Measurements from ENCODE around the gene CAMK2N1.

The CAMK2N1 gene

GRCh38 chr1:20478057-20478635 is 7.9 kb downstream of the CAMK2N1 start:
- no peak for DNase-seq (ENCODE audit: low spot score)

- DNase-seq (ENCODE audit: low spot score): no peak
Measured at GRCh38 chr1:20477348-20478056, 8.5 kb downstream of the CAMK2N1 start.

DNA sequence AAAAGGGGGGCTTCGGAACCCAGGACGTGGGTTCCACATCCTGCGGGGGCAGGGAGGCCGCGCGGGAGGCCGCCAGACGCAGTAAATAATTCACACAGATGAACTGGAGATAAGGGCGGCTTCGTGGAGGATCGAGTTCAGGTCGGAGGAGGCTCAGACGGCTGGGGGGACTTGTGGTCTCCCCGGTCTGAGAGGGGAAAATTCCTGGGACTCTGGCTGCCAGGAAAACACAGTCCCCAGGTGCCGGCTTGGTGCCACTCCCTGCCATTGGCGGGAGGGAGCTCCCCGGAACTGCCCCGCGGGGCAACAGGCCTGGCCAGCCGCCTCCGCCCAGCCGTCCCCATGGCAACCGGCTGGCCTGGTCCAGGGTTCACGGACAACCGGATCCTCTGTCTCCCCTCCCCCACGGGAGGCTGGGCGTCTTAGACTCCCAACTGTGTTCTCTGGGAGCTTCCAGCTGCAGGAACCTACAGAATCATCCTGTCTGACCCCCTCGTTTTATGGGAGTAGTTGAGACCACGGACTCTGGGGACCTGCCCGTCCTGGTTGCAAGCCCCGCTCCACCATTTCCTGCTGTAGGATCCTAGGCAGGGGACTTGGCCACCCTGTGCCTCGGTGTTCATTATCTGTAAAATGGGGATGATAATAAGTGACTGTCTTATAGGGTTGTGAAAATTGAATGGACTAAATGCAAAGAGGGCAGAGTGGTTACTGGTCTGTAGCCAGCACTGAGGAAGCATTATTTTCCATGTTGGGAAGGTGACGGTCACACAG is 9.6 kb downstream of the CAMK2N1 start:
- DNase-seq (ENCODE audit: low spot score): peak; percentile 42

DNA sequence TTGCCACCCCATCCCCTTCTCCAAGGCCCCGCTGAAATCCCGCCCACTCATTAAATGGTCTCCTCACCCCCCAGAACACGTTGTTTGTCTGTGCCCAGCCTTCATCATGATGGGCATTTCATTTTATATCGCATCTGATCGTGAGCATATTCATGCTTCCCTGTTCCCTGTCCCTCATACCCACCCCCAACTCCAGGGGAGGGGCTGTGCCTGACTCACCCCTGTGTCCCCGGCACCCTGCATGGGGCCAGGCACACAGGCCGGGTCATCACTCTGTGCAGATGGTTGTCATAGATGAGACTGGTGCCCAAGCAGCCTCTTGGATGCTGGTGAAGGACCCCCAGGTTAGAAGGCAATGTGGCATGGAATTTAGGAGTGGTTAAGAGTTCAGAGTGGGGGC is 11.0 kb downstream of the CAMK2N1 start:
- no peak for DNase-seq (ENCODE audit: low spot score)

DNA sequence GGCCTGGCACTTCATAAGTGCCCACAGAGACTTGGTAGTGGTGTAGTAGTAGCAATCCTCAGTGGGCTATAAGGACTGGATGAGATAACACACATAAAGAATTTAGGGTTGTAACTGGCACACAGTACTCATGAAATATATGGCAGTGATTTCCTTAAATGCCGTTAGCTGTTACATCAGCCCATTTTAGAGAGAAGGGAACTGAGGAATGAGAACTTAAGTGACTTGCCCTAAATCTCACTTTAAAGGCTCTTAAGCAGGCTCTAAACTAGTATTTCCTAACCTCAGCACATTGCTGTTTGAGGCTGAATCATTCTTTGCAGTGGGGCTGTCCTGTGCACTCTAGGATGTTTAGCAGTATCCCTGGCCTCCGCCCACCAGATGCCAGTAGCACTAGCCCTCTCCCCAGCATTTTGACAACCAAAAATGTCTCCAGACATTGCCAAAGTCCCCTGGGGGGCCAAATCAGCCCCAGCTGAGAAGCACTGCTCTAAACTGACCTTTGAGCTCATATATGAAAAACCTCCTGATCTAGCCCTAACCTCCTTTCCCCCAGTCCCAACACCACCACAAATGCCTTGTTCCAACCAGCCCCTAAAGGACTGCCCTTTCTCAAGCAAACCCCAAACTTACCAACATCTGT is 11.6 kb downstream of the CAMK2N1 start:
- no peak for DNase-seq (ENCODE audit: low spot score)

DNA sequence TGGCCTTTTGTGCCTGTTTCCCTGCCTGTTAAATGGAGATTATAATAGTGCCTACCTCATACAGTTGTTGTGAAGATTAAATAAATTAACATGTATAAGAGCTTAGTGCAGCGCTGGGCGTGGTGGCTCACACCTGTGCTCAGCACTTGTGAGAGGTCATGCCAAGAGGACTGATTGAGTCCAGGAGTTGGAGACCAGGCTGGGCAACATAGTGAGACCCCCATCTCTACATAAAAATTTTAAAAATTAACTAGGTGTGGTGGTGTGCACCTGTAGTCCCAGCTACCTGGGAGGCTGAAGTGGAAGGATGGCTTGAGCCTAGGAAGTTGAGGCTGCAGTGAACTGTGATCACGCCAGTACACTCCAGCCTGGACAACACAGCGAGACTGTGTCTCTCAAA is 12.1 kb downstream of the CAMK2N1 start:
- no peak for DNase-seq (ENCODE audit: low spot score)

DNA sequence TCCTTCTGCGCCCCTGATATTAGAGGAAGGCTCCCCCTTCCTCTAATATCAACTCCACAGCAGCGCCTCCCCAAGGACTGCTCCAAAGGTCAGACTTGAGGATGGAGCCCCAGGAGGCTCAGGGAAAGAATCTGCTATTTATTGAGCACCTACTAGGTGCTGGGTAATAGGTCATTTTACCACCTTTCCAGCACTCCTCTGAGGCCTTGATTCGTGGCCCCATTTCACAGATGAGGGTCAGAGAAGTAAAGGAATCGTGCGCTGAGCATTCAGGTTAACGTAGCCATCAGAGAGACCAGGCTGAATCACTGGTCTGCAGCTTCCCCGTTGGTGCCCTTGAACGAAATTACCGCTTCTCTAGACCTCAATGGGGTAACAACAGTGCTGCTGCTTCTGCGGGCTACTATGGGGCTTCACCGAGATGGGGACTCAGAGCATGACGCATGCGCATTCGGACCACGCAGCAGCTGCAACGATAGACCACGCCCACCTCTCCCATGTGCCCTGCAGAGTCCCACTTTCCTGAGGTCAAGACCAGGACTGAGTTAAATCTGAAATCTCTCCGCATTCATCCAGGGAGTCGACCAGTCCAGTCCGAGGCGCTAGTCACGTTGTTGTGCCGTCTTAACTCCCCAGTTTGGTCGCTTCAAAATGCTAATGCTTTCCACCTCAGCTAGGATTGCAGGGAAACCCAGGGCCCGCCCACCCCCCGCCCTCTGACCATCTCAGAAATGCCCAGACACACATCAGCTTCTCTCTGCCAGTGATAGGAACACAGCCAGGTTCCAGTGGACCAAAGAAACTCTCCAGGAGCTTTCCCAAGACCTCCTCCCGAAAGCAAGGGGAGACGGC is 12.9 kb downstream of the CAMK2N1 start:
- peak; percentile 48 for DNase-seq (ENCODE audit: low spot score)

DNA sequence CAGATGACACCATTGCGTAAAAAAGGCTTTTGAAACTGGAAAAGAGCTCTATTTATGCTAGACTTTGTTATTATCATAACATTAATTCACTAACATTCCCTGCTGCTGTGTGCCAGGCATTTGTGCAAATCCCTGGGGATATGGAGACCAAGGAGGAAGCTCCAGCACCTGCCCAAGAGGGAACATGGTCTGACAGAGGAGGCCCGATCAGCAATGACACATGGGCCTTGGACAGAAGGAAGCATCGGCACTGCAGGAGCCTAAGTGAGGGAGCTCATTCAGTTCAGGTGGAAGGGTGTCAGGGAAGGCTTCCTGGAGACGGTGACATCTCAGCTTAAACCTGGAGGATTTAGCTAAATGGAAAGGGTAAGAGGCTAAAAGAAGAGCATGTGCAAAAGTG is 13.9 kb downstream of the CAMK2N1 start:
- DNase-seq (ENCODE audit: low spot score): no peak

DNA sequence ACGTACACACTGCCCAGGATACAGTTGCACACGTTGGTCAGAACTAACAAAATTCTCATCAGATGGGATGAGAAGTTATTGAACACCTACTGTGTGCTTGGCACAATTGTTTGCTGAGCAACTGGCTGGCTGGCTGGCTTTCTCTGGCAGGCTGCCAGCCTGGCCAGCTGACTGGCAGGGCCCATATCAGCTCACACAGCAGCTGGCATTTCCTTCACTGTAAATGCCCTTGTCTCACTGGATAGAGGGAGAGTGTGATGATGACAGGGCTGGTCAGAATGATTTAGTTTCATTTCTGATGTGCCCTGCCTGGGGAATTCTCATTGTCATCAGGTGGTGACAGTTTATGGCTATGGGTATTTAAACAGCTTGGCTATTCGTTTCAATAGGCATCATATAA is 15.8 kb downstream of the CAMK2N1 start:
- DNase-seq (ENCODE audit: low spot score): no peak

DNA sequence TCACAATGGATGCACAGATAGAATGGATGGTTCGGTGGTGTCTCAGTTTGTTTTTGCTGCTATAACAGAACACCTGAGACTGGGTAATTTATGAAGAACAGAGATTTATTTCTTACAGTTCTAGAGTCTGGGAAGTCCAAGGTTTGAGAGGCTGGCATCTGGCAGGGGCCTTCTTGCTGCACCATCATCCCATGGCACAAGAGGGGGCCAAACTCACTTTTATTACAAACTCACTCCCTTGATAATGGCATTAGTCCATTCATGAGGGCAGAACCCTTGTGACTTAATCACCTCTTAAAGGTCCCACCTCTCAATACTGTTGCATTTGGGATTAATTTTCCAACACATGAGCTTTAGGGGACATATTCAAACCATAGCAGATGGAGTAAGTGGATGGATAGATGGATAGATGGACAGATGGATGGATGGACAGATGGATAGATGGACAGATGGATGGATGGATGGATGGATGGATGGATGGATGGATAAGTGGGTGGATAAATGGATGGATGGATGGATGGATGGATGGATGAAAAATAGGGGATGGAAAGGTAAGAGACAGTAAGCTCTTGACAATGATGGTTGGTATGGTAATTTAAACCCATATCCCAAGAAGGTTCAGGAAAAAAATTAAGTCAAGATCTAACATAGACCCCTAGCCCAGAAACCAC is 16.5 kb downstream of the CAMK2N1 start:
- no peak for DNase-seq (ENCODE audit: low spot score)

- DNase-seq (ENCODE audit: low spot score): no peak
Measured at GRCh38 chr1:20466273-20466672, 19.7 kb downstream of the CAMK2N1 start.

DNA sequence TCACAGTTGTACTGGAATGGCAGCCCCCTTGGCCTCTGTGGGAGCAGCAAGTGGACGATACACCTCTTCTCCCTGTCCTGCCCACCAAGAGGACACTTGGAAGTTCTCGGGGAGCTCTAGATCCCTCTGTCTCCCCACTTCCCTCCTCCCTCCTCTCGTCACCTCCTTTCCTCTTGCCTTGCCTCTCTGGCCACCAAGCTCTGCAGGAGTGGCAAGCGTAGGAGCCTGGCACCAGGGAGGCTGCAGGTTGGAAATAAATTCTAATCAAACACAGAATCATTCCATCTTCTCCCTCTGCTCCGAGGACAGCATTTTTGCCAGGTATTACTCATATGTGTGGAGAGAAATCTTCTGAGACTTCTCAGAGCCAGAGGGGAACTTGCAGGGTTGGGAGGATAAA is 20.8 kb downstream of the CAMK2N1 start:
- DNase-seq (ENCODE audit: low spot score): no peak

DNA sequence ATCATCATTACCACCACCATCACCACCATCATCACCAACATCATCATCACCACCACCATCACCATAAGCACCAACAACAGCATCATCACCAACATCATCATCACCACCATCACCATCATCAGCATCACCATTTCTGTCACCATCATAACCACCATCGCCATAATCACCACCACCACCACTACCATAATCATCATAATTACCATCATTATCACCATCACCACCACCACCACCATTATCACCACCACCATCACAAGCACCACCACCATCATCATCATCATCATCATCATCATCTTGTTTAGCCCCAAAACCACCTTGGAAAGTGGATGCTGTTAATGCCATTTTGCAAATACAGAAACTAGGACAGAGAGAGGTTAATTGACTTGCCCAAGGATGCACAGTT is 22.5 kb downstream of the CAMK2N1 start:
- no peak for DNase-seq (ENCODE audit: low spot score)

DNA sequence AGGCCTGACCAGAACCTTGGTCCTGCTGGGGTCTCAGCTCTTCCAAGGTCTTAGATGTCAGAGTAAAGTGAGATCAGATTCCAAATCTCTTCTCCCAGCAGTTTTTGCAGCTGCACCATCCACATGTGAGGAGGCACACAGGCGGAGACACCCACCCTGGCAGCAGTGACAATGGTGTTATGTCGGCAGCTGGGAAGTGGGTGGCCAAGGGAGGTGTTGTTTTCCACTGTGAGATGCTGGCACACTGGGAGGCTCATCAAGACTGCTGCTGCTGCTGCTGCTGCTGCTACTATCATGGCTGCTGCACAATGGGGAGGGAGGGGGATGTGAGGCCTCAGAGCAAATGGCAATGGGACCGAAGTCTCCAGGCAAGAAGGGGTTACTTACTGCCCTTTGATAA is 23.6 kb downstream of the CAMK2N1 start:
- DNase-seq (ENCODE audit: low spot score): no peak

DNA sequence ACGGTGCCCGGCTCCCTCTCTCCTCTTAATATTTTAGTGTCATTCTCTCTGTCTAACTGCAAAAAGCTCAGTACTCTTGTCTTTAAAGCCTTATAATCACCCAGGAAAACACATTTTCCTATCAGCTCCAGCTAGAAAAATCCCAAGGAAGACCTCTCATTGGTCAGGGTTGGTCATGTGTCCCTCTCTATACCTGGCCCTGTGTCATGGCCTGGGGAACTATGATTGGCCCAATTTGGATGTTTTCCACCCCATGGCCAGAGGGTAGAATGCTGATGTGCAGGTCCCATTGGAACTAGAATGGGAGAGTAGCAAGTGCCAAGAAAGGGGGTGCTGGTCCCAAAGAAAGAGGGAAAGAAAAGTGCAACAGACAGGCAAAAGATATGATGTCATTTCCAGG is 27.3 kb downstream of the CAMK2N1 start:
- DNase-seq (ENCODE audit: low spot score): no peak

GRCh38 chr1:20454004-20454403 is 32.0 kb downstream of the CAMK2N1 start:
- DNase-seq (ENCODE audit: low spot score): no peak

GRCh38 chr1:20449735-20450311 is 36.2 kb downstream of the CAMK2N1 start:
- DNase-seq (ENCODE audit: low spot score): no peak

GRCh38 chr1:20448671-20449071 is 37.3 kb downstream of the CAMK2N1 start:
- no peak for DNase-seq (ENCODE audit: low spot score)

GRCh38 chr1:20447794-20448193 is 38.2 kb downstream of the CAMK2N1 start:
- no peak for DNase-seq (ENCODE audit: low spot score)

DNA sequence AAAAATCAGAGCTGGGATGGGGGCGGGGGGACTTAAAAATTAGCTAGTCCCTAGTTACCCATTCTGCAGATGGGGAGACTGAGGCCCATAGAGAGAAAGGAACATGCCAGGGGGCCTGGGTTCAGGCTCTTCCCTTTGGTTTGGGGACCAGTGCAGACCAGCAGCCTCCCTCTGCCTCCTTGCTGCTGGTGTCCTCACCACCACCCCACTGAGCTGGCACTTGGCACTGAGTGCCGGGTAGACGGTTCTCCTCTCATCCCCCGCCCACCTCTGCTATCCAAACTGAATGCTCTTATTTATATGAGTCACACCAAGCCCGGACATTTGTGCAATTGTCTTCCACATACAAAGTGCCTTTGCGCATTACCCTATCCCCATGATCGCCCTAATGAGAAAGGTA is 39.2 kb downstream of the CAMK2N1 start:
- DNase-seq (ENCODE audit: low spot score): peak; percentile 53

DNA sequence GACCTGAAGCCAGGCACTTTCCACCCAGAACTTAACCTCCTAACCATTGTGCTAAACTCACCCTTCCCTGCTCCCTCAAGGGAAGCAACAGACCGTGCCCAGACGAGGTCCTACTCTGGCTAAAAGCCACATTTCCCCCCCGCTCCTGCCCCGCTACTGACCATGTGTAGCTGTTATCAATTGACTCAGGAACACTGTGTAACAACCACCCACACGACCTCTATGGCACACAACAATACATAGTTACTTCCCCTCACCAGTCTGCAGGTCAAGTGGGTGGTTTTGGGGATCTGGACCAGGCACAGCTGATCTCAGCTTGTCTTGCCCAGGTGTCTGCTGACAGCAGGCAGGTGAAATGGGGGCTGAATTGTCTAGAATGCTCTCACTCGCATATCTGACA is 40.1 kb downstream of the CAMK2N1 start:
- DNase-seq (ENCODE audit: low spot score): no peak
